CD4-positive, alpha-beta T cell treated with Interleukin-12 subunit alpha and Interleukin-12 subunit beta, for 1 hour (primary cell): Measurements from ENCODE around the gene CALHM2.
A peak's percentile ranks its signal among the peaks of the same experiment; 100 is the strongest.

Experiments
- DNase-seq: peaks from one replicate; pipeline ENCODE4 v3.0.0-alpha.2; 2020

The CALHM2 gene

DNA sequence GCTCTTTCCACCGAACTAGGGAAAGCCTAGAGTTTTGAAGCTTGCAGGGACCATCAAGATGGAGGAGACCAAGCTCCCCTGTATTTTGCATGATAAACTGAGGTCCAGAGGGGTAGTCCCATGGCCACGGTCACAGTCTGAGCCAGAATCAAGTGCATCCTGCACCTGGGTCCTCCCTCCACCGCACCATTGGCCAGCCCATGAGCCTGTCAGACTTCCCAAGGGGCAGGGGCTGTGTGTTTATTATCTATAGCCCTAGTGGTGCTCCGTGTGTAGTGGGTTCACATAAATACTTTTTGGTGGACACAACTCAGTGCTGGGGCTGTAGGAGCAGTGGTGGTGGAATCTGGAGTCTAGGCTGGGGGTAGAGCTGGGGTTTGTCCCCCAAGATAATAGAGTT lies 23.3 kb upstream of the CALHM2 start:
- DNase-seq: no peak

DNA sequence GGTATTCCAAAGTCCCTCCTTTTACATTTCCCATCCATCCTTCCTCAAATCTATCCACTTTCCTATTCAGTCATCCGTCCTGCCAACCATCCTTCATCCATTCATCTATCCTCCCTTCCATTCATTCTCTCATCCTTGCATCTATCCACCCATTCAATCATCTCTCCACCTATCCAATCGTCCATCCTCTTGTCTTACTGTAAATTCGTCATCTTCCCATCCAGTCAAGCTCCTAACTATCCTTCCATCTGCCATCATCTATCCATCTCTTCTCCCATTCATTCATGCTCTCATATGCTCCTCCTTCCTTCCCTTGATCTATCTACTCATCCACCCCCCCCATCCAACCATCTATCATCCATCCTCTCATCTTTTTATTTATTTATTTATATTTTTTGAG lies 21.9 kb upstream of the CALHM2 start:
- no peak for DNase-seq

DNA sequence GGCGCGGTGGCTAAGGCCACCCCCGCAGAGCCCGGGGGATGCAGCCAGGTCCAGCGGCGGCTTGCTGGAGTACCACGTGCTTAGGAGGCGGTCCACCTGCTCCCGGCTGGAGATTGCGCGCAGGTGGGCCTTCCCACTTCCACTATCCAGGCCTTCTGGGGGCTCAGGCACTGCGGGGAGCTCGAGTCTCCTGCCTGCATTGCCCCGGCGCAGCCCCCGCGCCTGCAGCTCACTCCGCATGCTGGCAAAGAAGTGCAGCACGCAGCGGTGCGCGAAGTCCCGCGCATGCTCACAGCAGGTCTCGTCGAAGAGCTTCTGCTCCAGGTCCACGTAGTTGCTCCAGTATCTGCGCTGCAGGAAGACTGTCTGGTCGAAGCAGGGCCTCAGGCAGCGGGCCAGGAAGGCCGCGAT lies 21.1 kb upstream of the CALHM2 start:
- no peak for DNase-seq

DNA sequence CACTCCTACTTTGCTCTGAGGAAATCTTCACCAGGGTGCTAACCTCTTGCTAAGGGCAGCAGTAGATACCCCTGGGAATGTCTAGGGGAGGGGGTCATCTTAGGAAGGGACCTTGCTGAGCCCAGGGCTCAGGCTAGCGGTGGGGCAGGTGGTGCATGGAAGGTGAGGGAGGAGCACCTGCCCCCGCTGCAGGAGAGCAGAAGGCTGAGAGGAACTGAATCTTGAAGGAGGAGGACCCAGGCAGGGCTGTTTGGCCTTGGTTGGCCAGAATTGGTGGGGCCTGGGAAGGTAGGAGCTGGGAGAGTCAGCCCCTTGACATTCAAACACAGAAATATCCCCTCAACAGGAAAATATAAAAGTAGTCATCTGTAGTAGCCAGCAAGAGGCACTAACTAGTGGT lies 19.8 kb upstream of the CALHM2 start:
- no peak for DNase-seq

DNA sequence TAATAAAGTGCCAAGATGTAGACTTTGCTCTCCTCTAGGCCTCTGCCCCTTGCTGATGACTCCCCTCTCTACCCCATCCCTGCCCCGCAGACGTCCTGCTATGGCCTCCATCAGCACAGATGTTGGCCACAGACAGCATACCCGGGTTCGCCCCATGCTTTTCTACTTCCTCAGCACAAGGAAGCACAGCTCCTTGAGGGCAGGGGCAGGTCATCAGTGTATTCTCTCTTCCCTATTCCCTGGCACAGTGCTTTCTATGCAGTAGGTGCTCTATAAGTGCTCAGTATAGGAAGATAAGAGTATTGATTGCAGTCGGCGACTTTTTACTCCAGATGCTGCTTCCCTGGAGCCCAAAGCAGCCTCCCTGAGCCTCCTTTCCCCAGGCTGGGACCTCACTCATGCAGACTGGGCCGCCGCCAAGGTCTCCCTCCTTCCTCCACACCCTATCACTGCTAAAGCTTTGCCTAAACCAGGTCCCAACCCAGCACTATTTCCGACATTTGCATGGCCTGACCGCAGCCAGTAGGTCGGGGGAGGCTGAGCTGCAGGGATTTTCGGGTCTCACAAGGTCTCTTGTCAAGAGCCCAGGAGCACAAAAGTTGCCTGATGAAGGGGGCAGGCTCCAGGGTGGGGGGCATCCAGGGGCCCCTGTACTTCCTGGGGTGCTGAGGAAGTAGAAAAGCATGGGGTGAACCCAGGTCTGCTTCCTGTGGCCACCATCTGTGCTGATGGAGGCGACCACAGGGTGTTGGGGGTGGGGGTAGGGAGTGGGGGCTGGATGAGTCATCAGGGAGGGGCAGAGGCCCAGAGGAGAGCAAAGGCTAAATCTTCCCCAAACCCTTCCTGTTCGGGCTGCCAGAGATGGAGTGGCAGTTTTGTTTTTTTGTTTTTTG lies 18.8 kb upstream of the CALHM2 start:
- DNase-seq: peak; percentile 82

DNA sequence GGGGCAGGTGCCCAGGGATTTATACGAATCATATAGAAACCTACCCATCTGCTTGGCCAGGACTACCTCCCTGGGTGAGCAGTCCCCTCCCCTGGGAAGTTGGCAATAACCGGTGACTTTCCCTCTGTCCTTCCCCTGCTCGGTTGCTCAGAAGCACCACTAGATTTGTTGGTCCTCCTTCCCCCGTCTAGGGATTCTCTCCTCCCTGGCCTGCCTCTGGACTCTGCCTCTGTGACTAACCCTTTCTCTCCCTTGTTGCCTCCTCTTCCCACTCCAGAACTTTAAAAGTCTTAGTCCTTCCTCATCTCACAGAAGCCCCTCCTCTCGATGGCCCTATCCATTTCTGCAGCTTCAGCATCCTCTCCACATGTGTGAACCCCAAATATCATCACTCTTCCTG lies 17.0 kb upstream of the CALHM2 start:
- no peak for DNase-seq

DNA sequence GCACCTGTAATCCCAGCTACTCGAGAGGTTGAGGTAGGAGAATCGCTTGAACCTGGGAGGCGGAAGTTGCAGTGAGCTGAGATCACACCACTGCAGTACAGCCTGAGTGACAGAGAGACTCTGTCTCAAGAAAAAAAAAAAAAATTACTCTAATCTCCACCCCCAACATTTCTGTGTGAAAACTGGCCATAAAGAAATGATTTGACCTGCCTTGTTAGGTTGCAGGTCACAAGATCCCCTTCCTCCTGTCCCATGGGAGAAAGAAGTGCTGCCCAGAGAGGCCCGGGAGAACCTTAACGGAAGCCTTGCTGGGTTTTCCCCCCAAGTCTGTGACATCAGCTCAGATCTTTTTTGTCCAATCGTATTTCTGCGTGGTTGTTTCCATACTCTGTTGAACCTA lies 15.2 kb upstream of the CALHM2 start:
- DNase-seq: no peak

DNA sequence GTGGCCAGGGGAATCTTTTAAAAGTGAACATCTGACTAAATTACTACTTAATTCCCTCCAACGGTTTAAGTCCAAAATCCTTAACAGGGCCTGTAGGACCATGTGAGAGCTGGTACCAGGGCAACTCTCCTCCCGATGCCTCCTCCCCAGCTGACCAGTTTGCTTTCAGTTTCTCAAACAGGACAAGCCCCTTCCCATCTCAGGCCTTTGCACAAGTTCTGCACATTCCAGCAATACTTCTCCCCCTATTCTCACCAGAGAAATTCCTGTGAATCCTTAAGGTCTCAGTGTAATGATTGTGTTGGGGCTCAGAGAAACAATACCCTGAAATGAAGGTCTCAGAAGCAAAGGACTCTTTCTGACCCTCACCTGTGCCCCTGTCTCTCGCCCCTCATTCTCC lies 14.6 kb upstream of the CALHM2 start:
- no peak for DNase-seq

DNA sequence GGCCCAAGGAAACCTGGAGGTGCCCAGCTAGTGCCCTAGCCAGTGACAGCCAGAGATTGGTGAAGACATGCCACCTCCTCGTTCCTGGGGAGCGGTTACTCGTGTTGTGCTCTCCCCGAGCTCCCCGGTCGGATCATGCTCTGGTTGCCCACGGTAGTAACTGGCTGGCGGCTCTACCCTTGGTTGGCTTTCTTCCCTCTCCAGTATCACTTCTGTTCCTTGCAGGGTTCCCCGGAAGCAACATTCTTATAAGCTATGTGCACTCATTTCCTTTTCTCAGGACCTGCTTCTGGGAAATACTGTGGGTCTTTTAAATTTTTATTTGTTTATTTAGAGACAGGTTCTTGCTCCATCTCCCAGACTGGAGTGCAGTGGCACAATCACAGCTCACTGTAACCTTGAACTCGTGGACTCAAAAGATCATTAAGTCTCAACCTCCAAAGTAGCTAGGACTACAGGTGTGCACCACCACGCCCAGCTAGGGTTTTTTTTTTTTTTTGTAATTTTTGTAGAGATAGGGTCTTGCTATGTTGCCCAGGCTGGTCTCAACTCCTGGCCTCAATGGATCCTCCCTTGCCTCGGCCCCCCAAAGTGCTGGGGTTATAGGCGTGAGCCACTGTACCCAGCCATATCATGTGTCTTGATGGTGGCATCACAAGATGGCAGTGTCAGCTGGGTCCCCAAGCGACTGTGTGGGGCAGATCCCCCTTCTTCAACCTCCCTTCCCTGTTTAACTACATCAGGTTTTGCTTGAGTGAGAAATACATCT lies 13.4 kb upstream of the CALHM2 start:
- no peak for DNase-seq

DNA sequence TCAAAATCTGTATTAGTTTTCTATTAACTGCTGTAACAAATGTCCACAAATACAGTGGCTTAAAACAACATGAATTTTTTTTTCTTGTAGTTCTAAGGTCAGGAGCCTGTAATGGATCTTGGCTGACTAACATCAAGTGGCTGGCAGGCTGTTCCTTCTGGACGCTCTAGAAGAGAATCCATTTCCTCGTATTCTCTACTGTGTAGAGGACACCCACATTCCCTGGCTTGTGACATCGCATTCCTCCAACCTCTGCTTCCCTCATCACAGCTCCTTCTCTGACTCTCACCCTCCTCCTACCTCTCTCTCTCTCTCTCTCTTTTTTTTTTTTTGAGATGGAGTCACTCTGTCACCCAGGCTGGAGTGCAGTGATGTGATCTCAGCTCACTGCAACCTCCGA lies 11.3 kb upstream of the CALHM2 start:
- no peak for DNase-seq

DNA sequence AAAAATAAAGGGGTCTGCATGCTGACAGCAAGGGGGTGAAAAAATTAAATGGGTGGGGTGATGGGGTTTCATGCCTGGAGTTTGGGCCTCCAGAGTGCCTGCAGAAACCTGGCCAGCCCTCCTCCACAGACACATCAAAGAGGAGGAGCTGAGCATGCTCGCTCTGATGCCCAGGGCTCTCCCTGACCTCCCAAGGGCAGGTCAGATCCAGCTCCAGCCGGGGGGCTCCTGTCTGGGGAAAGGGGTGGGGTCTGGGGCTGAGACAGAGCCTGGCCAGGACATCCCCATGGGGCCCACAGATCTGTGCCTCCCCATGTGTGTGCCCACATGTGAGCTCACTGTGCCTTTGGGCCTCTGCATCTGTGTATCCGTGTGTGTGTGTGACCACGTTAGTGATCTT lies 7.4 kb upstream of the CALHM2 start:
- DNase-seq: no peak

DNA sequence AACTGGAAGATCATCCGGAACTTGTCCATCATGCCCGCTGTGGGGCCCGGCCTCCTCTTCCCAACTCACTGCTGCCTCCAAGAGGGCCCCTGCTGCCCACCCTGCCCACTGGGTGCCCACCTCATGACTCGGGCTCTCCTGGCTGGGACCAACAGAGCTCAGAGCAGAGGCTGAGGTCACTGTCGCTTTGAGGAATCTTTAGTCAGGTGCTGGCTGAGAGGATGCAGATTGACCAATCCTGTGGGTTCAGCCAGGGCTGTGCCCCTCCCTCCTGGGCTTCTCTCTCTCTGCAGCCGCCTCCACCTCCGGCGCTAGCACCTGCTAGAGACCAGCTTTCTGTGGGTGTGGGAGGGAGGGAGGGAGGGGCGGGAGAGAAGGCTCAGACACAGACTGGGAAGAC lies 6.5 kb upstream of the CALHM2 start, which contains the start of gene CALHM1:
Gene CALHM1 (minus strand): TSS at position 181 of the 400 bp plus-strand sequence. CDS start 149 bp downstream, at position 32.
- no peak for DNase-seq

DNA sequence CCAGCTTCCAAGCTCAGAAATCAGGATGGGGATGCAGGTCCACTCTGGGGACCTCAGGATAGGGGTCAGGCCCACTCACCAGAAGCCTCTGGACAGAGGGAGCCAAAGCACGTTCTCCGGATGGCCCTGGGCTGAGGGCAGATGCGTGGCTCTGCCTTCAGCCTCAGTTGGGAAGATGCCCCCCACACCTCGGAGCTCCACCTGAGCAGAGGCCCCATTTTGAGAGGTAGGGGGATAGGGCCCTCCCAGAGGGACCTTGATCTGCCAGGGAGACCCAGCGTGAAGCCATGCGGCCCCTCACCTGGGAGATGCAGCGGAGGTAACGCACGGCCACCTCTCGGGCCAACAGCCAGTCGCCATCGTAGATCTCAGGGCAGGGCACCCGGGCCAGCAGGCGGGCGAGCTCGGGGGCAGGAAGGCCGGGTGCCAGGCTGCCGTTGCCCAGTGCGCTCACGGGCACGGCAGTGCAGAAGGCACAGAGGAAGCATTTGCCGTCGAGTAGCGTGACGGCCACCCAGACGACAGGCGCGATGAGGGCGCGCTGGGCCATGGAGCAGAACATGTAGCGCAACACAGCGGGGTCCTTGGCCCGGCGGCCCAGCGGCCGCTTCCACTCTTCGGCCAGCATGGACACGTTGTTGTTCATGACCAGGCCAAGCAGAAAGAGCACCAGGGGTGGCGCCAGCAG lies 5.9 kb upstream of the CALHM2 start:
- DNase-seq: no peak

DNA sequence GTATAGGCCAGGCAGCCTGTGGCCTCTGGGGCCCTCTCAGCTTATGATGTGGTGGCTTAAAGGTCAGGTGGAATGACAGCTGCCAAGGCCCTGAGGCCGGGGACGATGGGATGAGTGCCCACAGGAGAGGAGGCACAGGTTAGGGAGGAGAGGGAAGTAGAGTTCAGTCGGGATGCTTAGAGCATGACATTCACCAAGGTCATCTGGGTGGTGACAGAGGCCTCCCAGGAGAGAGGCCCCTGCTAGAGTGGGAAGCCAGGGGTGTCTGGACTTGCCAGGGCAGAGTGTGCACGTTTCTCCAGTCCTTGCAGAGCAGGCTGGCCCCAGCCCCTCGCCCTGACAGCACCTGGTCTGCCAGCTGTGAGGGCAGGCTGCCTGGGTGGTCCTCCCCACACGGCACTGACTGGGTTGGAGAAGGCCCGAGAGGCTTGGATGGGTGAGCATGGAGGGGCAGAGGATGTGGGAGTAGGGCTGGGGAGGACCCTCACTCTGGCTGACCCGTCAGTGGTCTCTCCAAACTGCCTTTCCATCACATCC lies 5.1 kb upstream of the CALHM2 start:
- no peak for DNase-seq

DNA sequence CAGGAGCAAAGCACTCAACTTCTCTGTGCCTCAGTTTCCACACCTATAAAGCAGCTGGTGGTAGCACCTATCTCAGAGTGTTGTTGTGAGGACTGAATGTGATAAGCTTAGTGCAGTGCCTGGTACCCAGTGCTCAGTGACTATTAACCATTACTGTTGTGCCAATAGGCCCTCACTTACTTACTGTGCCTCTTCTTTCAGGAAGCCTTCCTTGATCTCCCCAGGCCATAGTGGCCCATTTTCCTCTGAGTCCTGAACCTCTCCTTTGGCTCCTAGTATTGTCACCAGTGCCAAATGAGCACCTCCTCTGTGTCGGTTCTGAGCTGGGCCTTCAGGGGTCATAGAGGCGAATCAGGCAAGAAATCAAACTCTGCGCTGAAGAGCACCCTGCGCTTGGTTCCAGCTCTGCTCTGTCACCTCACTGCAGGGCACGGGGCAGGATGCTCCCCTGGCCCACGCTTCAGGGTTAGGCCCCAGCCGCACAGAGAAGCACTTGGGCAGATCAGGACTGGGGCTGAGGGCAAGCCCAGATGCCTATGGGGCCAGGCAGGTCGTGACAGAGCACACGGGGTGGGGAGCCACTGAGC lies 4.0 kb upstream of the CALHM2 start:
- no peak for DNase-seq

DNA sequence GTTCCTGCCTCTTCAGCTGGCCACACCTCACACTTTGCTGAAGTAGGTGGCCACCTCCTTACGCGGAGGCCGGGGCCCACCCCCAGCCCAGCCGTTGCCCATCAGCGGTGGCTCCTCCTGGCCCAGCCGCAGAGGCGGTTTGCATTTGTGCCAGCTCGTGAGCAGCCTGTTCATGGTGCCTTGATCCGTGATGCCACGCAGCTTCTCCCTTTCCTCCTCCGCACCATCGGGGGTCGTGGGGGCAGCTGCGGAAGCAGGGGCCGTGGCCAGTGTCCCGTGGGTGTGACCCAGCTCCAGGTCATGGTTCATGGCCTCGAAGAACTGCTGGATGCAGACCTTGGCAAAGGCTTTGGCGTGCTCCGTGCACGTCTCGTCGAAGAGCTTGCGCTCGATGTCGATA lies 3.1 kb upstream of the CALHM2 start:
- DNase-seq: no peak

DNA sequence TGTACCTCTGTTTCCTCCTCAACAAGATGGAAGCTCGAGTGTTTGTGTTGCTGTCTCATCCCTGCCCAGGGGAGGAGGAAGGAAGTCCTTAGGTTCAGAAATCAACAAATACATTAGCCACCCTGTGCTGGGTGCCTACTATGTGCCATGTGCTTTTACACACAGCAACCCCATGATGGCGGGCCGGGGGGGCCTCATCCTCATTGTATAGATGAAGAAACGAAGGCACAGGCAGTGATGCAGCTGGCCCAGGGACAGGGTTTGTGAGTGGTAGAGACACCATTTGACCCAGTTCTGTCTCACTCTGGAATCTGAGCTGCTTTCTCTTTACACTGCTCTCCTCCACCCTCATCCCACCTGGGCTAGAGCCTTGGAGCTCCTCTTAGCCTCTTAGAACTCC lies 1.9 kb upstream of the CALHM2 start:
- no peak for DNase-seq

DNA sequence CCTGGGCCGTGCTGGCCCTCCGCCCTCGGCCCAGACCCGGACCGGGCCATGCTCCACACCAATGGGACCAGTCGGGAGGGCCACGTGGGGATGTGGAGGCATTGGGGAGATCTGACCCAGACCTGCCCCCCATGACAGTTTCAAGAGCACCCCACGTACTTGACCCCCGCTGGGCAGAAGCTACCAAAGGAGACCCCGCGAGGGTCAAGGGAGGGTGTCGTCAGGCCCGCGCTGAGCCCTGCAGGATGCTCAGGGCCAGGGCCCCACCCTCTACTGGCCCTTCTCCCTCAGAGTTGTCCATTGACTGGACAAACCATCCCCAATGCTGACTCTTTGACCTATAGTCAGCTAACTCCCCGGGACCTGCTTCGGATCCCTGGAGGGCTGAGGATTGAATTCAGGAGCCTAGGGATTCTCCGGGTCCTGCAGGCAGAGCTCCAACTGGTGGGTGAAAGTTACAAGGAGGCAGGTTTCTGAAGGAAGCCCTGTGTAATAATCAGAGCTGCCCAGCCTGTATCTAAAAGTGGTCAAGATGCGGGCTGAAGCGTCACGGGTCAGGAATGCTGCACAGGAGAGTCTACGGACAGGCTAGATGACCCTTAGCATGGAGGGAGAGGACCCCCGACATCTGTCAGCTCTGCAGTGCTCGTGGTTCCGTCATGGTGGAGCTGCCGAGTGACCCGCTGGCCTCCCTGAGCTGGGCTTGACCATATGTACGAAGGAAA lies 498 bp upstream of the CALHM2 start:
- no peak for DNase-seq

DNA sequence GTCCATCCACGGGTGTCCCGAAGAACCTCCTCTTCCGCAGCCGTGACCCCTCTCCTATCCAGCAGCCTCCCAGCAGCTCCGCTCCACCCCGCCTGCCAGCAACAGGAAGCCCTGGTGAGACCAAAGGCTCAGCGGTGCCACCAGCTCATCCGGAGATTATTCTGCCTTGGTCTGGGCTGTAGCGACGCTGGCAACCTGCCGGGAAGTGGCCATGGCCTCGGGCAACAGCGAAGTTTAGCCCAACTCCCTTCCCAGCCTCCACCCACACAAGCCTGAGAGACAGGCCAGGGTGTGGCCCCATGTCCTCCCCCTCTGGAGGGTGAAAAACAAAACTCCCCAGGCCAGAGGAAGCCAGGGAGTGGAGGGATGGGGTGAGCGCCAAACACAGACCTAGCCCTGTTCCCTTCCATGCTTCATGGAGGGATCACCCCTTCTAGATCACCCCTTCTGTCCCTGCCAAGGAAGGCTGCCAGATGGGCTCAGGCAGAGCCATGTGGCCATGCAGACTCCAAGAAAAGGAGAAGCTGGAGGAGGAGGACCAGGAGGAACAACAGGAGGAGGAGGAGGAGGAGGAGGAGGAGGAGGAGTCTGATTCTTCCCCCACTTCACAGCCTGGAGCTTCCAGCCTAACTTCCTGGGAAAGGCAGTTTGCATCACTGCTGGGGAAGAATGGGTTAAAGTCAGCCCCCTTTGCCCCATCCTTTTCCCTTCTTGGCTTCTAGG lies 918 bp downstream of the CALHM2 start:
- peak; percentile 58 for DNase-seq

DNA sequence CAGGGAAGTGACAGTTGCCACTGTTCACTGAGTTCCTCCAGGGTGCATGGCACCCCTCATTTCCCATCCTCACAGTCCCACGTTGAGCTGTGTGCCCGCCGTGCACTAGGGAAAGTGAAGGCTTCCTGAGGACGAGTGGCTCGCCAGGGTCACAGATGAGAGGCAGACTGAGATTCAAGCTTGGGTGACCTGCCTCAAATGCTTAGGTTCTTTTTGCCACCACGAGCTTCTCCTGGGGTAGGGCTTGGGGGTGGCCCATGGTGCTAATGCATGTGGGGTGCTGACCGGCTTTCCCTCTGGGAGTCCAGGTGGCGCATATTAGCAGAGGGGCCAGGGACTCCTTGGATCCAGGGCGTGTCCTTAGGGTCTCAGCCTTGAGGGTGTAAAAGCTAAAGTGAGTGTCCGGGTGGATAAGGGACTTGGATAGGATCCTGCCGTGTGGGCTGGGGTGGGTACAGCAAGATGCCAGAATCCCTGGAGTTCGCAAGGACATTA lies 1.9 kb downstream of the CALHM2 start:
- DNase-seq: no peak
